ENCODE data around the gene JRKL.
"Not testable (repeated sequence)": the region's sequence is repeated elsewhere in the genome, so short reads cannot be mapped to it uniquely, and the experiment has no call there.

JRKL gene

DNA sequence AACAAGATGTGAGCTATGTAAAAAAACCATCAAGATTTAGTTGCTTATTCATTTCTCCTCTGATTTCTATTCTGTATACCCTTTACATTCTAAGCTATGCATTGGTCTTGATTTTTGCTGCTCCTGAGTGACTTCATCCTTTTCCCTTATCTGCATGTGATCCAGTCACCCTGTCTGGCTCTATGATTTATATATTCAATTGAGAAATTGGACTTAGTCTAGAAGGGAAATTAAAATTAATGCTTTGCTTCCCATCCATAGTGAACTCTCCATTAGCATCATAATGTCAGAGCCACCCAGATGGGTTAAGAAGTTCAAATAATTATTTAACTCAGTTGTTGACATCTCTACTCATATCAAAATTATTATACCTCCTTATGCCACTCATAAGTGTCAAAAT, 5.0 kb downstream of the JRKL start:
- no peak for DNase-seq (ENCODE audit: low read depth in 2 of 2)

DNA sequence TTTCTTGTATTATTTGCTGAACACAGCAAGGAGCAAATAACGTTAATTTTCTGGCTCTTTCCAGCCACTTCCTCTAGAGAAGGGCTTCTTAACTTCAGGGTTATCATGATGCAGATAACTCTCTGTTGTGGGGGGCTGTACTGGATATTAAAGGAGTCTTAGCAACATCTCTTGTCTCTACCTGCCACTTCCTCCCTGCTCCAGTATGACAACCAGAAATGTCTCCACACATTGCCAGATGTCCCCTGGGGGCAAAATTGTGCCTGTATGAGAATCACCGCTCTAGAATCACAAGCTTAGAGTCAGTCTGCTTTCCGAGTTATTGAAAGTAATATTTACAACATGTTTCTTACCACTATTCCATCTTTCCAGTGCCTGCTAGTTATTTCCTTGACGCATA, 6.8 kb downstream of the JRKL start:
- DNase-seq (ENCODE audit: low read depth in 2 of 2) = no peak

DNA sequence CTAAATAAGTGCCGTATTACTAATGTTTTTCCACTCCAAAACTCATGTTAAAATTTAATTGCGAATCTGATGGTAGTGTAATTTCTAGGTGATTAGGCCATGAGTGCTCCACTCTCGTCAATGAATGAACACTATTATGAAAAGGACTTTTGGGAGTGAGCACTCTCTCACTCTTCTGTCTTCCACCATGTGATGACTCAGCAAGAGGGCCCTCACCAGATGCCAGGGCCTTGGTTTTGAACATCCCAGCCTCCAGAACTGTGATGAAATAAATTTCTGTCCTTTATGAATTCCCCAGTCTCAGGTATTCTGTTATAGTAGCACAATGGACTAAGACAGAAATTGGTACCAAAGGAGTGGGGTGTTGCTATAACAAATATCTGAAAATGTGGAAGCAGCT, 8.1 kb downstream of the JRKL start:
- DNase-seq (ENCODE audit: low read depth in 2 of 2) = no peak

DNA sequence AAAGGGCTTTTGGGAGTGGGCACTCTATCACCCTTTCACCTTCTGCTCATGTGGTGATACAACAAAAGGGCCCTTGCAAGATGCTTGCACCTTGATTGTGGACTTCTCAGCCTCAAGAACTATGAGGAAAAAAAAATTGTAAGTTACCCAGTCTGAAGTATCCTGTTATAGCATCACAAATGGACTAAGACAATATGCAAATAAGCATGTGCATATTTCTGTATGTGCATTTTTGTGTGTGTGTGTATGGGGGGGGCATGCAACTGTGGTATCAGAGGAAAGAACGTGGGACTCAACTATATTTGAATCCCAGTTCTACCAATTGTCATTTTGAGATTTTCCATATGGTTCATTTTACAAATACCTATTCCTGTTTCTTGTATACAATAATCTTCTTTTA, 10.9 kb downstream of the JRKL start:
- no peak for DNase-seq (ENCODE audit: low read depth in 2 of 2)

DNA sequence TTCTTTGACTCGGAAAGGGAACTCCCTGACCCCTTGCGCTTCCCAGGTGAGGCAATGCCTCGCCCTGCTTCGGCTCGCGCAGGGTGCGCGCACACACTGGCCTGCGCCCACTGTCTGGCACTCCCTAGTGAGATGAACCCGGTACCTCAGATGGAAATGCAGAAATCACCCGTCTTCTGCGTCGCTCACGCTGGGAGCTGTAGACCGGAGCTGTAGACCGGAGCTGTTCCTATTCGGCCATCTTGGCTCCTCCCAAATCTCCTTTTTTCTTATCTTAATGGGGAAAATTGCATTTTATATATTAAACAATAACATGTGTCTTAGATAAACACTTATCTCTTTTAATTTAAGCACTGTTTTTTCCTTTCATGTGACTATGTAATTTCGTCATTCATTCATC, 21.6 kb downstream of the JRKL start:
- not testable (repeated sequence) for DNase-seq (ENCODE audit: low read depth in 2 of 2)

DNA sequence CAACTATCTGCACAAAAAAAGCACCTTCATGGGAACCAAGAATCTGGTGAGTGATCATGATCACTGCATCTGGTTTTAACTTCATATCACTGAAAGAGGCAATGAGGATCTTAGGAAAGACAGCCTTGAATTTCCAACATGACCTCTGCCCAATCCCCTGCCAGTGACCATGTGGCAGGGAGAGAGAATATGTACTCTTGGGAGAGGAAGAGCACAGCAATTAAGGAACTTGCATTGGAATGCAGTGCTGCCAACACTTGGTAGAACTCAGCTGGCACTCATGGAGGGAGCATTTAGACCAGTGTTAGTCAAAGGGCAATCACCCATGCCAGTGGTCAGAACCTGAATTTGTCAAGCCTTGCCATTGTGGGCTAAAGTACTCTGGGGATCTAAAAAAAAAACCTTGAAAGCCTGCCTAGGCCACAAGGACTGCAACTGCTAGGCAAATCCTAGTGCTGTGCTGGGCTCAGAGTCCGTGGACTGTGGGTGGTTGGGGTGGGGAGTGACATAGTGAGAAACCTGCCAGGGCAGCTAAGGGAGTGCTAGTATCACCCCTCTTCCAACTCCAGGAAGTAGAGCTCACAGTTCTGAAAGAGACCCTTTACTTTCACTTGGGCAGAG, 23.1 kb downstream of the JRKL start:
- no peak for DNase-seq (ENCODE audit: low read depth in 2 of 2)

DNA sequence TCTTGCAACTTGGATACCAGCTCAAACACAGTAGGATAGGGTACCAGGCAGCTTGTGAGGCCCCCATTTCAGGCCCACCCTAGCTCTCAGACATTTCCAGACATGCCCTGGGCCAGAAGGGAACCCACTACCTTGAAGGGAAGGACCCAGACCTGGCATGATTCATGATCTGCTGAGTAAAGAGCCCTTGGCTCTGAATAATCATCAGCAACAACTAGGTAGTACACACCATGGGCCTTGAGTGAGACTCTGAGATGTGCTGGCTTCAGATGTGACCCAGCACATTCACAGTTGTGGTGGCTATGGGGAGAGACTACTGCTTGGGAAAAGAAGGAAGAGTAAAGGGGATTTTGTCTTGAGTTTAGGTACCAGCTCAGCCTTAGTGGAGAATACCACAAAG, 23.6 kb downstream of the JRKL start:
- DNase-seq (ENCODE audit: low read depth in 2 of 2) = no peak

DNA sequence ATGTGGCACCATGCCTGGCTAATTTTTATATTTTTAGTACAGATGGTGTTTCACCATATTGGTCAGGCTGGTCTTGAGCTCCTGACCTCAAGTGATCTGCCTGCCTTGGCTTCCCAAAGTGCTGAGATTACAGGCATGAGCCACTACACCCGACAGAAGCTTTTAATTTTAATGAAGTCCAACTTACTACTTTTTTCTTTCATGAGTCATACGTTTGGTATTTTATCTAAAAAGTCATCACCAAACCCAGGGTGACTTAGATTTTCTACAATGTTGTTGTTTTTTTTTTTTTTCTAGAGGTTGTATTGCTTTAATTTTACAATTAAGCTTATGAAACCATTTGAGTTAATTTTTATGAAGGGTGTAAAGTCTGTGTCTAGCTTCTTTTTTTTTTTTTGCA, 34.9 kb downstream of the JRKL start:
- no peak for DNase-seq (ENCODE audit: low read depth in 2 of 2)

DNA sequence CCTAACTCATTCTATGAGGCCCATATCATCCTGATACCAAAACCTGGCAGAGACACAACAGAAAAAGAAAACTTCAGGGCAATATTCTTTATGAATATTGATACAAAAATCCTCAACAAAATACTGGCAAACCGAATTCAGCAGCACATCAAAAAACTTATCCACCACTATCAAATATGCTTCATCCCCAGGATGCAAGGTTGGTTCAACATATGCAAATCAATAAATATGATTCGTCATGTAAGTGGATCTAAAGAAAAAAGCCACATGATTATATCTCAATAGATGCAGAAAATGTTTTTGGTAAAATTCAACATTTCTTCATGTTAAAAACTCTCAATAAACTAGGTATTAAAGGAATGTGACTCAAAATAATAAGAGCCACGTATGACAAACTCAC, 40.9 kb downstream of the JRKL start:
- no peak for DNase-seq (ENCODE audit: low read depth in 2 of 2)

DNA sequence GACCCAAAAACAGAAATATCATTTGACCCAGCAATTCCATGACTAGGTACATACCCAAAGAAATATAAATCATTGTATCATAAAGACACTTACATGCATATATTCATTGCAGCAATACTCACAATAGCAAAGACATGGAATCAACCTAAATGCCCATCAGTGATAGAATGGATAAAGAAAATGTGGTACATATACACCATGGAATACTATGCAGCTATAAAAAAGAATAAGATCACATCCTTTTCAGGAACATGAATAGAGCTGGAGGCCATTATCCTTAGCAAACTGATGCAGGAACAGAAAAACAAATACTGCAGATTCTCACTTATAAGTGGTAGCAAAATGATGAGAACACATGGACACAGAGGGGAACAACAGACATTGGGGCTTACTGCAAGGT, 42.8 kb downstream of the JRKL start:
- DNase-seq (ENCODE audit: low read depth in 2 of 2) = not testable (repeated sequence)
